Right cardiac atrium (tissue), 5 donors: Measurements from ENCODE around the gene TSPAN9. TPM values are rescaled to one million over a fixed set of nuclear protein-coding genes. Genes with fewer than 3 reads are reported as not detected.

Source experiments
- ATAC-seq, 2 donors: fragments of 200-7000 bp; cut with Tn5 transposase; one replicate each; pipeline versions ENCODE4 v1.8.0 to v1.9.1; 2020; ENCODE audit warnings: moderate library complexity in 2 of 2, mild to moderate bottlenecking in 1 of 2
- DNase-seq, 3 donors: peaks; one replicate each; pipeline ENCODE4 v3.0.0-alpha.2; 2020
- H3K27ac ChIP-seq: one replicate; pipeline ENCODE4 v1.5.1; 2013; ENCODE audit warnings: mild to moderate bottlenecking, low read length, control low read depth, moderate library complexity
- H3K27me3 ChIP-seq: one replicate; pipeline ENCODE4 v1.6.1; 2013; ENCODE audit not compliant: control insufficient read depth, insufficient read depth
- H3K4me1 ChIP-seq: one replicate; pipeline ENCODE4 v1.6.1; 2013; ENCODE audit warnings: low read length; ENCODE audit not compliant: control insufficient read depth, insufficient read depth
- H3K4me3 ChIP-seq: one replicate; pipeline ENCODE4 v1.5.1; 2013; ENCODE audit warnings: low read length, control low read depth
- H3K9me3 ChIP-seq: one replicate; pipeline ENCODE4 v1.6.1; 2013; ENCODE audit warnings: low read length; ENCODE audit not compliant: control insufficient read depth
- WGBS: extraction: QIAGEN DNeasy Blood & Tissue Kit; methylation state at CpG from one replicate; pipeline ENCODE4 v1.1.7; 2013; 5-methylcytosine and 5-hydroxymethylcytosine counted together
- intact Hi-C, 4 donors: fragments of 100-400 bp; cut with DNase I; formaldehyde crosslinking; loops; one replicate each; pipeline versions ENCODE4 v1.11.0 to v1.14.0; 2022 to 2023
- polyA plus RNA-seq: library from polyadenylated mRNA; stranded (reverse); fragments of 200-250 nt; gene quantifications from one replicate; pipeline ENCODE4 v1.2.3, GENCODE V29; 2013
- total RNA-seq, 4 donors: library from RNA; stranded (reverse); fragmentation: NEBNext Ultra II Directional; extraction: Animal tissue kit (Norgen Biotek cat#: 25700); gene quantifications; one replicate each; pipeline ENCODE4 v1.2.1, GENCODE V29; 2021
- donor health status: healthy with polysubstance abuse.
- donor health status: DM: no; HTN: yes; CAD: no.
- donor health status: DM: no; HTN: no; CAD: no.
- donor health status: DM: no; HTN: yes; CAD: no; lungs with severe emphysema.
- donor health status: DM: yes; HTN: yes; CAD: no.

Gene TSPAN9
- total and polyA plus RNA-seq, 5 donors = 121 to 184 (median 161) TPM

DNA sequence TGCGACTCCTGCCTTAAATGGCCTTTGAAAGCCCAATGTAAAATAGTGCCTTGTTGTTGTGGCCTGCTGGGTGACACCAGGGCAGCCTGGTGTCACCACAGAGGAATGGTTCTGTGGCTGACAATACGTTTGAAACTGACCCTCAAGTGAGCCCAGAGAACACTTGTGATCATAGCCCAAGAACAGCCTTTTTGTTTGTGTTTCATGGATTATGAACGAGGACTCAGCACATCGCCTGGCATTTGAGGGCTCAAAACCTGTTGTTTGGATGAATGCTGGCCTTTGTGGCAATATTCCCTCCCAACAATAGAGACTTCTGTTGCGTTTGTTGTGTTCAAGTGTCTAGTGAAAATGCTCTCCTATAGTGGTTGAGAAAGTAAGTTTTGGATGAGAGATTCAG lies 48.5 kb downstream of the TSPAN9 start:
- peaks cover 19% of the 10 kb centered on the region for H3K4me1 ChIP-seq
- WGBS = 93% methylated on average over 5 of the region's 5 CpGs
- no peak overlapping the region for H3K4me3 ChIP-seq
- DNase-seq (no peak), ATAC-seq (no peak)
- no peaks in the 10 kb centered on the region for H3K9me3 ChIP-seq
- no peaks in the 10 kb centered on the region for H3K27me3 ChIP-seq
- no peak overlapping the region for H3K27ac ChIP-seq
- intact Hi-C loops = no loop called here

DNA sequence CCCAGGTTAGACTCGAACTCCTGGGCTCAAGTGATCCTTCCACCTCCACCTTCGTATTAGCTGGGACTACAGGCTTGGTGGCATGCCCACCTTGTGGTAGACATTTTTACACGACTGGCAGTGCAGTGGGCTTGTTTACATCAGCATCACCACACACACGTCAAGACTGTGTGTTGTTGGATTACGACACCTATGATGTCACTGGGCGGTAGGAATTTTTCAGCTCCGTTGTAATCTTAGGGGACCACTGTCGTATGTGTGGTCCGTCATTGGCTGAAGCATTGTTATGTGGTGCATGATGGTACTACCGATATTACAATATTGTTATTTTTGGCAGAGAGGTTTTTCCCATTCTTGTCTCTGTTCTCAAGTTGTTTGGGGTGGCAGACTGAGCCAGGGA lies 50.7 kb downstream of the TSPAN9 start:
- no peaks in the 10 kb centered on the region for H3K9me3 ChIP-seq
- WGBS = 76% methylated on average over 10 of the region's 10 CpGs

DNA sequence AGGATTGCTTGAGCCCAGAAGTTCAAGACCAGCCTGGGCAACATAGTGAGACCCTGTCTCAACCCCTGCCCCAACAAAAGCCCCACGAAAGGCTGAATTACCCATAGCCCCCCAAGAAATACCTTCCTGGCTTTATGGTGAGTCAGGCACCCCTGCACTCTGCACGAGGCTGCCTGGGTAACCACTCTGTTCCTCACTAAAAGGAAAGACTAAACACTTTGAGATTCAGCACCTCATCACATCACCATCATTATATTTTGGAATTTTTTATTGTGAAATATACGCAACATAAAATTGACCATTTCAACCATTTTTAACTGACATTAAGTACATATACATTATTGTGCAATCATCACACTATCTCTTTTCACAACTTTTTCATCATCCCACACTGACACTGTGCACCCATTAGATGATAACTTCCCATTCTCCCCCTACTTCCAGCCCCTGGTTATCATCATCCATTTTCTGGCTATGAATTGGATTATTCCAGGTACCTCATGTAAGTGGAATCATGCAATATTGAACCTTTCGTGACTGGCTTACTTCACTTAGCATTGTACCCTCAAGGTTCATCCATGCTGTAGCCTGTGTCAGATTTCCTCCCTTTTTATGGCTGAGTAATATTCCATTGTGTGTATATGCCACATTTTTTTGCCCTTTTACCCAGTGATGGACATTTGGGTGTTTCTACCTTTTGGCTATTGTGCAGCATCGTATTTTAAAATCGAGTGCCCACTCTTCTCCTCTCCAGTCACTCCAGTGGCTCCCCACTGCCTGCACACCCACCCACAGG lies 51.5 kb downstream of the TSPAN9 start:
- H3K27ac ChIP-seq = no peak overlapping the region
- DNase-seq (no peak), ATAC-seq (no peak)
- no peaks in the 10 kb centered on the region for H3K27me3 ChIP-seq
- peaks cover 18% of the 10 kb centered on the region for H3K4me1 ChIP-seq
- H3K4me3 ChIP-seq = no peak overlapping the region
- 96% methylated on average over 6 of the region's 6 CpGs for WGBS
- intact Hi-C loops = no loop called here
- H3K9me3 ChIP-seq = no peaks in the 10 kb centered on the region

More for the DNA sequence above, 50.7 kb downstream of the TSPAN9 start:
- H3K27me3 ChIP-seq = no peaks in the 10 kb centered on the region
- H3K27ac ChIP-seq = no peak overlapping the region
- ATAC-seq (no peak), DNase-seq (no peak)
- H3K4me1 ChIP-seq = peaks cover 20% of the 10 kb centered on the region
- intact Hi-C loops = no loop called here
- H3K4me3 ChIP-seq = no peak overlapping the region

- Histone ChIP-seq H3K4me1 (peaks cover 17% of the 10 kb centered on the region), H3K27ac (peak overlapping the region; percentile 54), H3K4me3 (no peak overlapping the region), H3K9me3 (no peaks in the 10 kb centered on the region), H3K27me3 (no peaks in the 10 kb centered on the region)
- no peak for ATAC-seq
- intact Hi-C loops = loop anchor here in 3 of 4 donors (10.0 kb wide), 1 partner anchor 55 kb away; the partner anchor contains the start of gene TSPAN9 (in 3 of the 3)
- DNase-seq = no peak
- WGBS = 60% methylated on average over 12 of the region's 12 CpGs
These were observed 52.3 kb downstream of the TSPAN9 start for GRCh38 chr12:3129301-3130056.

GRCh38 chr12:3130057-3130830 lies 53.1 kb downstream of the TSPAN9 start:
- DNase-seq (peak in 2 of 3 donors; percentile 67 to 76), ATAC-seq (peak; percentile 46 to 53)
- 50% methylated on average over 24 of the region's 24 CpGs for WGBS
- Histone ChIP-seq H3K4me1 (peaks cover 17% of the 10 kb centered on the region), H3K9me3 (no peaks in the 10 kb centered on the region), H3K4me3 (no peak overlapping the region), H3K27ac (peak overlapping the region; percentile 54), H3K27me3 (no peaks in the 10 kb centered on the region)
- intact Hi-C loops = loop anchor here in 3 of 4 donors (10.0 kb wide), 1 partner anchor 55 kb away; the partner anchor contains the start of gene TSPAN9 (in 3 of the 3)

DNA sequence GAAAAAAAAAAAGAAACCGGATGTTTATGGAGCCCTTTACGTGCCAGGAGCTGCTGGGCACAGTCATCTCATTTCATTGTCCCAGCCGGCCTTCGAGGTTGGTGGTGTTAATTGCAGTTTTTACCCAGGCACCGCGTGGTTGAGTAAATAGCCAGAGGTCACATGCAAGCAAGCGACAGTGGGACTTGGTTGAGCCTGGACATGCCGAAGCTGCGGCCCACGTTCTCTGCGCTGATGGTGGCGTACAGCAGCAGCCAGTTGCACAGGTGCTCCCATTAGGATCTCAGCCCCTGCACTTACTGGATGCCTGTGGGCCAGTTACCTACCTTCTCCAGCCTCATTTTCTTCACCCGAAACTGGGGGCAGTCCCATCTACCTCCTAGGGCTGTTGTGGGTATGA lies 54.0 kb downstream of the TSPAN9 start:
- no peak for DNase-seq
- no peaks in the 10 kb centered on the region for H3K27me3 ChIP-seq
- H3K4me1 ChIP-seq = peaks cover 17% of the 10 kb centered on the region
- no peak overlapping the region for H3K4me3 ChIP-seq
- H3K27ac ChIP-seq = peak overlapping the region; percentile 54
- ATAC-seq = no peak
- intact Hi-C loops = loop anchor here in 3 of 4 donors (10.0 kb wide), 1 partner anchor 56 kb away; the partner anchor contains the start of gene TSPAN9 (in 3 of the 3)
- WGBS = 67% methylated on average over 13 of the region's 13 CpGs
- no peaks in the 10 kb centered on the region for H3K9me3 ChIP-seq

DNA sequence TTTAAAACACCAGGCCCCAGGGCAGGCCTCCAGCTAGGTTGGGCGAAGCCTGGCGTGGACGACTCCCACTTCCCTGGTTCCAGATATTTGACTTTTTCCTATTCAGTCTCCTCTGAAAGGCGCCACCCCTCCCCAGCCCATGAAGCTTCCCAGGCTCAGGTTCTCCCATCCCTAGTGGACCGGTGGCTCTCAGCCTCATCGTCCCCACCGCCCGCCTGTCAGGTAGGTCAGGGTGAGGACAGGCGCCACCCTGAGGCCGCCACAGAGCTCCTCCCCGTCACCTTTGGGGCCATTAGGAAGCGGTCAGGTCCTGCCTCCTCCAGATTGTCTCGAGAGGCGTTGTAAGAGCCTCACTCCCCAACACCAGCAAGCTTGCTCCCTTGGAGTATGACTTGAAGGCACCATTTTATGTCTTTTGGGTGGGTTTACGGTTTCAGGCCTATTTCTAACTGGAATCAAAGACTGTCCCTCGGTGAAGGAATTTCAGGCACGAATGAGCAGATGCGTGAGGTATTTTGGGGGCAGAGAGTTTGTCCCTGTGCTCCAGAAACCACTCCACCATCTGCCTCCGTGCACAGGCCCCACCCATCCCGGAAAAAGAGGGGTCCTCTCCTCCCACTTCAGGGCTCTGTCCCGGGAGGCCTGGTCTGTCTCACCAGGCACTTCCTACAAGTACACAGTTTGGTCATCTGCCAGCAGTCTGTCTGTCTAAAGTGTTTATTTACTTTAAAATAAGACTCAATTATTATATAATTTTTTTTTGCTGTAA lies 55.6 kb downstream of the TSPAN9 start:
- Histone ChIP-seq H3K27me3 (no peaks in the 10 kb centered on the region), H3K27ac (peak overlapping the region; percentile 59), H3K4me1 (peaks cover 22% of the 10 kb centered on the region), H3K9me3 (no peaks in the 10 kb centered on the region), H3K4me3 (no peak overlapping the region)
- peak; percentile 60 to 61 for ATAC-seq
- intact Hi-C loops = loop anchor here in 3 of 4 donors (10.0 kb wide), 1 partner anchor 58 kb away; the partner anchor contains the start of gene TSPAN9 (in 3 of the 3)
- WGBS = 45% methylated on average over 21 of the region's 21 CpGs
- DNase-seq = peak; percentile 56 to 82 (median 71)

DNA sequence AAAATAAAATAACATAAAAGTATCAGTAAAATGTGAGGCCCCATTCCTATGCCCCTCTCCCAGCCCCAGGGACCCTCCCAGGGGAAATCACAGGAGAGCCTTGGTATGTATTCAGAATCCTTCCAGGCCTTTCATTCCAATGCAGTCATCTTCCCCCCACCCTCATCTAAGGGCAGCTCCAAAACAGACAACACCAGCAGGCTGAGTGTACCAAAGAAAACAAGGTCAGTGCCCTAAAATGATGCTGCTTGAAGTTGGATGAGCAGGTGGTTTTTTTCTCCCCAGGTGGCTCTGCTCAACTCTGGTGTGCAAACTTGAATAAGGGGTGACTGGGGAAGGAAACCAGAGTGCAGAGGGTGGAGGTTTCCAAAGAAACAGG lies 56.2 kb downstream of the TSPAN9 start:
- Histone ChIP-seq H3K27me3 (no peaks in the 10 kb centered on the region), H3K27ac (peak overlapping the region; percentile 26), H3K4me1 (peaks cover 22% of the 10 kb centered on the region), H3K9me3 (no peaks in the 10 kb centered on the region), H3K4me3 (no peak overlapping the region)
- DNase-seq = no peak
- intact Hi-C loops = loop anchor here in 3 of 4 donors (10.0 kb wide), 1 partner anchor 59 kb away; the partner anchor contains the start of gene TSPAN9 (in 3 of the 3)
- ATAC-seq = no peak

DNA sequence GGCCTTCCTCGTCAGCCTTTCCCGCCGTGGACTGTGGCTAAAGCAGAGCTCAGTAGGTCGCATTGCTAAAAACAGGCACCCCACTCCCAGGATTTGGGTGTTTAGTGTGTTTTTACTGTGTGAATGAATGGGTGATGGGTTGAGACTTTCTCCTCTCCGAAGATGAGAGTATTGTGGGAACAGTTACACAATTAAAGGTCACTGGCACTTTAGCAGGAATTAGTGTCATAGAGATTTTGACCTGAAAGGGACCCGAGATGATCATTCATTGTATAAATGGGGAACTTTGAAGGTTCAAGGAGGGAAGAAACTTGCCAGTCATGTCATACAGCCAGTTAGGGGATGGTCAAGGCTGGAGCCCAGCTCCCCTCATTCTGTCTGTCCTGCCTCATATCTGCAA lies 56.9 kb downstream of the TSPAN9 start:
- Histone ChIP-seq H3K4me1 (peaks cover 22% of the 10 kb centered on the region), H3K27ac (peak overlapping the region; percentile 8), H3K4me3 (no peak overlapping the region), H3K27me3 (no peaks in the 10 kb centered on the region), H3K9me3 (no peaks in the 10 kb centered on the region)
- ATAC-seq (no peak), DNase-seq (no peak)
- 69% methylated on average over 6 of the region's 6 CpGs for WGBS
- intact Hi-C loops = loop anchor here in 3 of 4 donors (10.0 kb wide), 1 partner anchor 59 kb away; the partner anchor contains the start of gene TSPAN9 (in 3 of the 3)
